AG20443 (cell line): ENCODE data around the gene RCVRN.

Experiments used
- DNase-seq: peaks from one replicate; pipeline ENCODE4 v3.0.0; 2012; ENCODE audit warnings: low spot score, mixed read lengths

RCVRN gene

GRCh38 chr17:9850151-9850550 is 54.9 kb downstream of the RCVRN start:
- DNase-seq, result no peak
